BLaER1 treated with 17β-estradiol and CSF1 and Interleukin-3, amounts not matched to agents 10 nM and 100 nM (cell line): ENCODE measurements around the gene TSR2.

Experiments
- H3K27ac ChIP-seq, 11 experiments: shearing (Covaris generic); formaldehyde crosslinking; 2 replicates each; pipeline ENCODE4 v1.8.1; 2022
- H3K27me3 ChIP-seq, 11 experiments: shearing (Covaris generic); formaldehyde crosslinking; 2 replicates each; pipeline ENCODE4 v1.8.1; 2022
- H3K36me3 ChIP-seq, 11 experiments: shearing (Covaris generic); formaldehyde crosslinking; 2 replicates each; pipeline ENCODE4 v1.8.1; 2022
- H3K4me1 ChIP-seq, 10 experiments: shearing (Covaris generic); formaldehyde crosslinking; 2 replicates each; pipeline ENCODE4 v1.8.1; 2022
- H3K4me2 ChIP-seq, 11 experiments: shearing (Covaris generic); formaldehyde crosslinking; 2 replicates each; pipeline ENCODE4 v1.8.1; 2022
- H3K4me3 ChIP-seq, 10 experiments: shearing (Covaris generic); formaldehyde crosslinking; 2 replicates each; pipeline ENCODE4 v1.8.1; 2022
- H3K9ac ChIP-seq, 11 experiments: shearing (Covaris generic); formaldehyde crosslinking; 2 replicates each; pipeline ENCODE4 v1.8.1; 2022
- H3K9me3 ChIP-seq, 11 experiments: shearing (Covaris generic); formaldehyde crosslinking; replicated peaks in 1 of 11; 2 replicates each; pipeline ENCODE4 v1.8.1; 2022
- H4K20me1 ChIP-seq, 11 experiments: shearing (Covaris generic); formaldehyde crosslinking; 2 replicates each; pipeline ENCODE4 v1.8.1; 2022
- Cebpa-rat ChIP-seq, 11 experiments: shearing (Covaris generic); IDR thresholded peaks; 2 replicates each; pipeline ENCODE4 v1.8.1; 2022

TSR2 gene

GRCh38 chrX:54447461-54447860 lies 7.3 kb downstream of the TSR2 start:
- no peak overlapping the region for H3K9ac ChIP-seq
- H3K36me3 ChIP-seq = peaks cover 11 to 58% (median 24%) of the 10 kb centered on the region in 11 experiments; a peak in 18 of 22 replicates
- H4K20me1 ChIP-seq = peaks cover 0 to 59% (median 32%) of the 10 kb centered on the region in 11 experiments; a peak in 19 of 22 replicates
- H3K4me1 ChIP-seq = peaks cover 0 to under 1% (median 0%) of the 10 kb centered on the region in 10 experiments; a peak in 1 of 20 replicates
- TF ChIP-seq Cebpa-rat (IDR thresholded peaks at IDR 0.05) = no peak
- peaks cover 33 to 74% (median 58%) of the 10 kb centered on the region in 11 experiments for H3K27me3 ChIP-seq
- no peak overlapping the region for H3K4me2 ChIP-seq
- no peaks in the 10 kb centered on the region for H3K9me3 ChIP-seq
- no peak overlapping the region for H3K27ac ChIP-seq
- no peak overlapping the region for H3K4me3 ChIP-seq

DNA sequence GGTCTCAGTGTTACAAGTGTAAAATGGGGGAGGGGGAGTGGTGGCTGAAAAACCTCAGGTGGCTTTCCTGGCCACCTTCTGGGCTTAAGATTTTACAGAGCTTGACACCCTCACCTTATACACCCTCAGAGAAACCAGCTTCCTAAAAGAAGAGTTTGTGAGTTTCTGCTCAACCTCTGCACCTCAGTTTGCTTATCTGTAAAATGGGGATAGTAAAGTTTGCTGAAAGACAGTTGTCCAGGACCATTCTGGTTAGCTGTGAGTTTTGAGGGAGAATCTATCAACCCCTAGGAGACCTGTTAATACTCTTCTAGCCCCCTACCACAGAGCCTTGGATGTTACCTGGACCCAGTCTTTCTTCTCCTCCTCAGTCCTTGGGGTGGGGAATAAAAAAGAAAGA lies 9.7 kb downstream of the TSR2 start:
- Histone ChIP-seq H3K9me3 (no peaks in the 10 kb centered on the region), H3K27me3 (peaks cover 14 to 61% (median 50%) of the 10 kb centered on the region in 11 experiments; a peak in 21 of 22 replicates)

DNA sequence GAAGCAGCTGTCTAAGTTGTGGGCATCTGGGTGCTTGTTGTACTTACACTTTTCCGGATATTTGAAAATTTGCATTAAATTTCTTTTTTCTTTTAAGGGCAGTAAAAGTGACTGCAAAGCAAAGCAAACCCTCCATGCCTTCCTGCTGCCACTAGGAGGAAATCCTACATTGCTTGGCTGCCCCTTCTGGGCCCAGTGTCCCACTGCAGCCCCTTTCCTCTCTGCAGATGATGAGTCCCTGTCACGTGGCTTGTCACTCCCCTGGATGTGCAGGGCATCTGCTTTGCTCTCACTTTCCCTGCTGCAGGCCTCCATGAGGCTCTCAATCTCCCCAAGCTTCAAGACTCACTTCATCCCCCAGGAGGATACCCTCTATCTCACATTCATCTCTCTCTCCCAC lies 12.7 kb downstream of the TSR2 start:
- TF ChIP-seq Cebpa-rat (IDR thresholded peaks at IDR 0.05) = no peak
- Histone ChIP-seq H3K9ac (no peak overlapping the region), H3K4me2 (no peak overlapping the region), H3K4me3 (no peak overlapping the region), H4K20me1 (peaks cover 0 to 7% (median 0%) of the 10 kb centered on the region in 11 experiments; a peak in 5 of 22 replicates), H3K4me1 (no peaks in the 10 kb centered on the region), H3K27me3 (peaks cover 34 to 67% (median 54%) of the 10 kb centered on the region in 11 experiments), H3K36me3 (0 out of 22 replicates have a peak, but pooled peaks cover 0 to 10% (median 0%) of the 10 kb centered on the region in 11 experiments), H3K9me3 (no peaks in the 10 kb centered on the region), H3K27ac (no peak overlapping the region)

More for the DNA sequence above, 9.7 kb downstream of the TSR2 start:
- no peaks in the 10 kb centered on the region for H3K4me1 ChIP-seq
- no peak overlapping the region for H3K9ac ChIP-seq
- no peak for TF ChIP-seq Cebpa-rat (IDR thresholded peaks at IDR 0.05)
- H3K27ac ChIP-seq = no peak overlapping the region
- no peak overlapping the region for H3K4me2 ChIP-seq
- peaks cover 0 to 35% (median 10%) of the 10 kb centered on the region in 11 experiments; a peak in 15 of 22 replicates for H4K20me1 ChIP-seq
- H3K4me3 ChIP-seq = no peak overlapping the region
- H3K36me3 ChIP-seq = peaks cover 0 to 34% (median 5%) of the 10 kb centered on the region in 11 experiments; a peak in 13 of 22 replicates

GRCh38 chrX:54470054-54470760 lies 30.0 kb downstream of the TSR2 start:
- peaks cover 0 to 27% (median 0%) of the 10 kb centered on the region in 11 experiments; a peak in 6 of 22 replicates for H4K20me1 ChIP-seq
- H3K27ac ChIP-seq = no peak overlapping the region
- H3K9me3 ChIP-seq = no peaks in the 10 kb centered on the region
- no peak overlapping the region for H3K4me3 ChIP-seq
- H3K9ac ChIP-seq = no peak overlapping the region
- no peak overlapping the region for H3K4me2 ChIP-seq
- no peaks in the 10 kb centered on the region for H3K36me3 ChIP-seq
- H3K27me3 ChIP-seq = peaks cover 61 to 95% (median 89%) of the 10 kb centered on the region in 11 experiments
- peaks cover 0 to 8% (median 7%) of the 10 kb centered on the region in 10 experiments; a peak in 9 of 20 replicates for H3K4me1 ChIP-seq
- no peak for TF ChIP-seq Cebpa-rat (IDR thresholded peaks at IDR 0.05)

GRCh38 chrX:54473993-54474859 lies 34.0 kb downstream of the TSR2 start:
- peaks cover 3 to 15% (median 11%) of the 10 kb centered on the region in 10 experiments; a peak in 17 of 20 replicates for H3K4me1 ChIP-seq
- no peak for TF ChIP-seq Cebpa-rat (IDR thresholded peaks at IDR 0.05)
- H3K9me3 ChIP-seq = no peaks in the 10 kb centered on the region
- H4K20me1 ChIP-seq = peaks cover 0 to 23% (median 0%) of the 10 kb centered on the region in 11 experiments; a peak in 6 of 22 replicates
- no peaks in the 10 kb centered on the region for H3K36me3 ChIP-seq
- no peak overlapping the region for H3K27ac ChIP-seq
- no peak overlapping the region for H3K4me3 ChIP-seq
- H3K4me2 ChIP-seq = peak overlapping the region in 4 of 11 experiments; percentile 3 to 37 (median 16); a peak in 4 of 22 replicates
- H3K9ac ChIP-seq = no peak overlapping the region
- peaks cover 77 to 100% (median 97%) of the 10 kb centered on the region in 11 experiments for H3K27me3 ChIP-seq

DNA sequence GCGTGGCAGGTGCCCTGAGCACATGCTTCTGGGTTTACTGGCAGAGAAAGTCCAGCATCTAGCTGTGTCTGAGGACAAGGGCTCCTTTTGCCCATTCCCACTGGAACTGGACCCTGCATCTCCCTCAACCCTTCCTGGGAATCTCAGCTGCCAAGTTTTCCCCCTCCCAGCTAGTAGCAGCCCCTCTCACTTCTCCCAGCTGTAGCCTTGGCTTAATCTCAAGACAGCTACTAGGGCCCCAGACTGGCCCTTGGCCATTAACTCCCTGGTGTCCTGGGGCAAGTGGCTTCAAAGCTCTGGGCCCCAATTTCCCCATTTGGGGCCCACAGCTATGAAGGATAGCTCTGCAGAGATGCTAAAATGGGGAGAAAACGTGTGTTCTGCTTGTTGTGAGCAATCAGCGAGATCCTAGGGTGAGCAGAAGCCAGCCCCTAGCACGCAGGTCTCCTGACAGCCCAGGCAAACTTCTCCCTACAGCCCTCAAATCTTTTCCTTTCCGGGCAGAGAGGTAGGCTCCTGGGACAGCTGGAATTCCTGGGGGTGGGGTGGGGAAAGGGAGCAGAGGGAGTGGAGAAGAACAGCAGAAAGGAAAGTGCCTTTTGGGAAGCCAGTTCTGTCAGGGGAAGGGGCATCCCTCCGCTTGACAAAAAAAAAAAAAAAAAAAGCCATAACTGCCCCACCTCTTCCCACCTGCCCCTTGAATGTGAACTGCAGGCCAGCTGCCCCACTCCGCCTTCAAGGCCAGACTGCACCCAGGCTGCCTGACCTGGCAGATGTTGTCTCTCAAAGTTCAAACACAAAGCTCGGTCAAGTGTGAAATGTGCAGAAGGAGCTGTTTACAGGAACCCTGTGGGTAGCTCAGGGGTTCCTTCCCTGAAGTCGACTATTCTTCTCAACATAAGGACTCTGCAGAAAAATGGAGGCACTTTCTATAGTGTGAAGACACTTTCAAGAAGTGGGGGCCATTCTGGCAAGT lies 39.2 kb downstream of the TSR2 start:
- no peaks in the 10 kb centered on the region for H3K9me3 ChIP-seq
- peaks cover 0 to 29% (median 0%) of the 10 kb centered on the region in 11 experiments; a peak in 5 of 22 replicates for H4K20me1 ChIP-seq
- peak overlapping the region in 1 of 11 experiments; percentile 22; a peak in 1 of 22 replicates for H3K27ac ChIP-seq
- no peaks in the 10 kb centered on the region for H3K36me3 ChIP-seq
- H3K4me1 ChIP-seq = peaks cover 9 to 25% (median 20%) of the 10 kb centered on the region in 10 experiments; a peak in 17 of 20 replicates
- 0 out of 22 replicates have a peak overlapping the region, but pooled peaks of 1 of the 11 experiments have one; percentile 22 for H3K9ac ChIP-seq
- peak overlapping the region in 9 of 11 experiments; percentile 9 to 54 (median 49); a peak in 15 of 22 replicates for H3K4me2 ChIP-seq
- peaks cover 59 to 100% (median 95%) of the 10 kb centered on the region in 11 experiments for H3K27me3 ChIP-seq
- TF ChIP-seq Cebpa-rat (IDR thresholded peaks at IDR 0.05) = no peak
- no peak overlapping the region for H3K4me3 ChIP-seq

GRCh38 chrX:54482839-54483593 lies 42.8 kb downstream of the TSR2 start:
- no peak overlapping the region for H3K4me2 ChIP-seq
- H3K4me1 ChIP-seq = peaks cover 9 to 27% (median 17%) of the 10 kb centered on the region in 10 experiments; a peak in 16 of 20 replicates
- TF ChIP-seq Cebpa-rat (IDR thresholded peaks at IDR 0.05) = no peak
- no peak overlapping the region for H3K27ac ChIP-seq
- peaks cover 39 to 76% (median 70%) of the 10 kb centered on the region in 11 experiments for H3K27me3 ChIP-seq
- H3K36me3 ChIP-seq = no peaks in the 10 kb centered on the region
- H3K9ac ChIP-seq = no peak overlapping the region
- no peak overlapping the region for H3K4me3 ChIP-seq
- H3K9me3 ChIP-seq = no peaks in the 10 kb centered on the region
- H4K20me1 ChIP-seq = peaks cover 0 to 14% (median 0%) of the 10 kb centered on the region in 11 experiments; a peak in 4 of 22 replicates
